NT2/D1 (cell line): Measurements from ENCODE around the gene UIMC1.

Experiments
- SUZ12 ChIP-seq: IDR thresholded peaks from 2 replicates; pipeline ENCODE4 v1.6.1; 2011; ENCODE audit not compliant: insufficient read length, insufficient read depth; ENCODE audit errors: extremely low read depth
- ZNF274 ChIP-seq: IDR thresholded peaks from 2 replicates; pipeline ENCODE4 v1.6.1; 2011; ENCODE audit warnings: mild to moderate bottlenecking, low read depth, low read length

- TF ChIP-seq SUZ12 (no peak), ZNF274 (no peak)
These were observed 149.2 kb downstream of the UIMC1 start for GRCh38 chr5:176857216-176857893.
